HEK293 (cell line): ENCODE measurements around the gene GATAD2A.

ENCODE experiments used
- CTCF ChIA-PET: fragments of 350-600 bp; formaldehyde crosslinking; extraction: SDS; loops from one replicate; lab custom pipeline; 2021; ENCODE audit warnings: antibody characterized with exemption; lab: Yijun Ruan, JAX
- POLR2A ChIA-PET: fragments of 300-600 bp; formaldehyde crosslinking; extraction: SDS; loops from one replicate; lab custom pipeline; 2020; ENCODE audit warnings: antibody characterized with exemption, inconsistent platforms; lab: Yijun Ruan, JAX
- H3K27ac ChIP-seq: fragments of 200-500 bp; sonication (Bioruptor generic); 2 replicates; pipeline ENCODE4 v1.5.1; 2014; ENCODE audit warnings: low read depth, low read length, control low read depth, inconsistent platforms; ENCODE audit errors: extremely low read depth
- H3K36me3 ChIP-seq, 2 experiments: fragments of 200-500 bp in 1 of 2; sonication (Bioruptor generic) in 1 of 2; 1 replicate in 1 of 2; 2 replicates in 1 of 2; pipeline ENCODE4 v1.5.1; 2014 to 2017; ENCODE audit warnings: inconsistent platforms in 2 of 2, low read length in 2 of 2; ENCODE audit not compliant: control insufficient read depth in 2 of 2, insufficient read depth in 1 of 2
- H3K4me1 ChIP-seq: fragments of 200-500 bp; sonication (Bioruptor generic); 2 replicates; pipeline ENCODE4 v1.5.1; 2014; ENCODE audit warnings: mild to moderate bottlenecking, low read length, inconsistent platforms; ENCODE audit not compliant: control insufficient read depth, insufficient read depth
- H3K4me3 ChIP-seq: 2 replicates; pipeline ENCODE4 v1.5.1; 2011; ENCODE audit warnings: low read depth, mild to moderate bottlenecking, control low read depth, low read length, moderate library complexity
- H3K9me3 ChIP-seq: fragments of 200-500 bp; sonication (Bioruptor generic); 2 replicates; pipeline ENCODE4 v1.5.1; 2014; ENCODE audit warnings: low read depth, low read length, inconsistent platforms; ENCODE audit not compliant: control insufficient read depth, insufficient read depth
- MZF1 ChIP-seq: fragments of 450-650 bp; formaldehyde crosslinking; IDR thresholded peaks from 2 replicates; pipeline ENCODE4 v1.5.1; 2017; ENCODE audit warnings: missing biosample characterization, missing genetic modification characterization, borderline replicate concordance
- SETDB1 ChIP-seq: IDR thresholded peaks from one replicate; pipeline ENCODE4 v1.6.1; 2017; ENCODE audit warnings: mild to moderate bottlenecking, low read length, moderate library complexity, mixed read lengths; ENCODE audit not compliant: insufficient read length
- ZFP41 ChIP-seq: fragments of 450-650 bp; formaldehyde crosslinking; IDR thresholded peaks from 2 replicates; pipeline ENCODE4 v1.5.1; 2016; ENCODE audit warnings: missing biosample characterization, missing genetic modification characterization, borderline replicate concordance
- ZNF146 ChIP-seq: fragments of 450-650 bp; formaldehyde crosslinking; IDR thresholded peaks from 2 replicates; pipeline ENCODE4 v1.5.1; 2016; ENCODE audit warnings: missing biosample characterization, missing genetic modification characterization
- ZNF184 ChIP-seq: fragments of 450-650 bp; IDR thresholded peaks from 2 replicates; pipeline ENCODE4 v1.5.1; 2018; ENCODE audit warnings: missing biosample characterization, mild to moderate bottlenecking, missing genetic modification characterization
- ZNF239 ChIP-seq: fragments of 450-650 bp; formaldehyde crosslinking; IDR thresholded peaks from 2 replicates; pipeline ENCODE4 v1.5.1; 2016; ENCODE audit warnings: missing biosample characterization, missing genetic modification characterization
- ZNF391 ChIP-seq: fragments of 450-650 bp; formaldehyde crosslinking; IDR thresholded peaks from 2 replicates; pipeline ENCODE4 v1.5.1; 2016; ENCODE audit warnings: low read depth, missing biosample characterization, missing genetic modification characterization, borderline replicate concordance
- ZNF394 ChIP-seq: fragments of 450-650 bp; formaldehyde crosslinking; IDR thresholded peaks from 2 replicates; pipeline ENCODE4 v1.5.1; 2016; ENCODE audit warnings: missing biosample characterization, missing genetic modification characterization, mild to moderate bottlenecking, moderate library complexity, borderline replicate concordance
- ZNF473 ChIP-seq: fragments of 450-650 bp; formaldehyde crosslinking; IDR thresholded peaks from 2 replicates; pipeline ENCODE4 v1.5.1; 2017; ENCODE audit warnings: missing biosample characterization, missing genetic modification characterization
- ZNF549 ChIP-seq: fragments of 450-650 bp; IDR thresholded peaks from 2 replicates; pipeline ENCODE4 v1.5.1; 2018; ENCODE audit warnings: missing biosample characterization, missing genetic modification characterization, mild to moderate bottlenecking, inconsistent platforms, moderate library complexity
- ZNF558 ChIP-seq: fragments of 450-650 bp; formaldehyde crosslinking; IDR thresholded peaks from 2 replicates; pipeline ENCODE4 v1.5.1; 2016; ENCODE audit warnings: missing biosample characterization, missing genetic modification characterization
- ZNF610 ChIP-seq: fragments of 450-650 bp; formaldehyde crosslinking; IDR thresholded peaks from 2 replicates; pipeline ENCODE4 v1.5.1; 2016; ENCODE audit warnings: missing biosample characterization, missing genetic modification characterization, borderline replicate concordance
- ZNF785 ChIP-seq: fragments of 450-650 bp; formaldehyde crosslinking; IDR thresholded peaks from 2 replicates; pipeline ENCODE4 v1.5.1; 2016; ENCODE audit warnings: missing biosample characterization, missing genetic modification characterization
- TF ChIP-seq, protein P1 (sequence below): fragments of 450-650 bp; formaldehyde crosslinking; IDR thresholded peaks from 2 replicates; pipeline ENCODE4 v1.5.1; 2016; ENCODE audit warnings: missing biosample characterization, missing genetic modification characterization, borderline replicate concordance
- TF ChIP-seq, protein P2 (sequence below): fragments of 450-650 bp; formaldehyde crosslinking; IDR thresholded peaks from 2 replicates; pipeline ENCODE4 v1.5.1; 2016; ENCODE audit warnings: missing biosample characterization, missing genetic modification characterization
- TF ChIP-seq, protein P3 (sequence below): fragments of 450-650 bp; formaldehyde crosslinking; IDR thresholded peaks from 2 replicates; pipeline ENCODE4; 2016; ENCODE audit warnings: missing biosample characterization, missing genetic modification characterization
- TF ChIP-seq, protein P4 (sequence below): fragments of 450-650 bp; formaldehyde crosslinking; IDR thresholded peaks from 2 replicates; pipeline ENCODE4 v1.5.1; 2016; ENCODE audit warnings: missing biosample characterization, missing genetic modification characterization
- TF ChIP-seq, protein P5 (sequence below): fragments of 450-650 bp; formaldehyde crosslinking; IDR thresholded peaks from 2 replicates; pipeline ENCODE4 v1.5.1; 2016; ENCODE audit warnings: missing biosample characterization, missing genetic modification characterization

GATAD2A gene

DNA sequence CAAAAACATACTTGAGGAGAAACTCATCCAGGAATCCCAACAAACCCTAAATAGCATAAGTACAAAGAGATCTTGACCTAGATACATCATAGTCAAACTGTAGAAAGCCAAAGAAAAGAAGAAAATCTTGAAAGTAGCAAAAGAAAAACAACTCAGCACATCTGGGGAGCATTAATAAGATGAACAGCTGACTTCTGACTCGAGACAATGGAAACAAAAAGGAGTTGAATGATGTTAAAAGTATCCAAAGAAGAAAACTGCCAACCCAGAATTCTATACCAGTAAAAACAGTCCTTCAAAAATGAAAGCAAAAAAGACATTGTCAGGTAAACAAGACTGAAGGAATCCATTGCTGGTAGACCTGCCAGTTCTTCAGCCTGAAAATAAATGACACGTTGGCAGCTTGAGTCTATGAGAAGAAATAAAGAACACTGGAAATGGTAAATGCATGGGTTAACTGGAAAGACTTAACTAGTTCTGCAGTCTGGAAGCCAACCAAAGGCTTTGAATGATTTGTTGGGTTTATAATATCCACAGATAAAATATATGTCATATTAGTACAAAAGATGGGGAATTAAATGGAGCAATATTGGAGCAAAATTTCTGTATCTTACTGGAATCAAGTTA, 63.1 kb downstream of the GATAD2A start (continued):
- TF ChIP-seq ZNF184 (tag by site-specific recombination), result peak; percentile 66; the same call in 1 of the 2 replicates
- peak; percentile 71 for TF ChIP-seq ZNF558 (tag by site-specific recombination)
- peak; percentile 47; the same call in 1 of the 2 replicates for TF ChIP-seq MZF1 (tag by site-specific recombination)
- TF ChIP-seq, protein P1, sequence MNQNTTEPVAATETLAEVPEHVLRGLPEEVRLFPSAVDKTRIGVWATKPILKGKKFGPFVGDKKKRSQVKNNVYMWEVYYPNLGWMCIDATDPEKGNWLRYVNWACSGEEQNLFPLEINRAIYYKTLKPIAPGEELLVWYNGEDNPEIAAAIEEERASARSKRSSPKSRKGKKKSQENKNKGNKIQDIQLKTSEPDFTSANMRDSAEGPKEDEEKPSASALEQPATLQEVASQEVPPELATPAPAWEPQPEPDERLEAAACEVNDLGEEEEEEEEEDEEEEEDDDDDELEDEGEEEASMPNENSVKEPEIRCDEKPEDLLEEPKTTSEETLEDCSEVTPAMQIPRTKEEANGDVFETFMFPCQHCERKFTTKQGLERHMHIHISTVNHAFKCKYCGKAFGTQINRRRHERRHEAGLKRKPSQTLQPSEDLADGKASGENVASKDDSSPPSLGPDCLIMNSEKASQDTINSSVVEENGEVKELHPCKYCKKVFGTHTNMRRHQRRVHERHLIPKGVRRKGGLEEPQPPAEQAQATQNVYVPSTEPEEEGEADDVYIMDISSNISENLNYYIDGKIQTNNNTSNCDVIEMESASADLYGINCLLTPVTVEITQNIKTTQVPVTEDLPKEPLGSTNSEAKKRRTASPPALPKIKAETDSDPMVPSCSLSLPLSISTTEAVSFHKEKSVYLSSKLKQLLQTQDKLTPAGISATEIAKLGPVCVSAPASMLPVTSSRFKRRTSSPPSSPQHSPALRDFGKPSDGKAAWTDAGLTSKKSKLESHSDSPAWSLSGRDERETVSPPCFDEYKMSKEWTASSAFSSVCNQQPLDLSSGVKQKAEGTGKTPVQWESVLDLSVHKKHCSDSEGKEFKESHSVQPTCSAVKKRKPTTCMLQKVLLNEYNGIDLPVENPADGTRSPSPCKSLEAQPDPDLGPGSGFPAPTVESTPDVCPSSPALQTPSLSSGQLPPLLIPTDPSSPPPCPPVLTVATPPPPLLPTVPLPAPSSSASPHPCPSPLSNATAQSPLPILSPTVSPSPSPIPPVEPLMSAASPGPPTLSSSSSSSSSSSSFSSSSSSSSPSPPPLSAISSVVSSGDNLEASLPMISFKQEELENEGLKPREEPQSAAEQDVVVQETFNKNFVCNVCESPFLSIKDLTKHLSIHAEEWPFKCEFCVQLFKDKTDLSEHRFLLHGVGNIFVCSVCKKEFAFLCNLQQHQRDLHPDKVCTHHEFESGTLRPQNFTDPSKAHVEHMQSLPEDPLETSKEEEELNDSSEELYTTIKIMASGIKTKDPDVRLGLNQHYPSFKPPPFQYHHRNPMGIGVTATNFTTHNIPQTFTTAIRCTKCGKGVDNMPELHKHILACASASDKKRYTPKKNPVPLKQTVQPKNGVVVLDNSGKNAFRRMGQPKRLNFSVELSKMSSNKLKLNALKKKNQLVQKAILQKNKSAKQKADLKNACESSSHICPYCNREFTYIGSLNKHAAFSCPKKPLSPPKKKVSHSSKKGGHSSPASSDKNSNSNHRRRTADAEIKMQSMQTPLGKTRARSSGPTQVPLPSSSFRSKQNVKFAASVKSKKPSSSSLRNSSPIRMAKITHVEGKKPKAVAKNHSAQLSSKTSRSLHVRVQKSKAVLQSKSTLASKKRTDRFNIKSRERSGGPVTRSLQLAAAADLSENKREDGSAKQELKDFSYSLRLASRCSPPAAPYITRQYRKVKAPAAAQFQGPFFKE (tag by site-specific recombination), result no peak
- TF ChIP-seq ZNF610 (tag by site-specific recombination), result peak; percentile 62; the same call in 1 of the 2 replicates
- TF ChIP-seq SETDB1, result peak; percentile 99
- no peak for TF ChIP-seq ZFP41 (tag by site-specific recombination)
- TF ChIP-seq ZNF239 (tag by site-specific recombination), result 0 out of 2 replicates have a peak, but pooled peaks have one; percentile 31
- TF ChIP-seq, protein P2, sequence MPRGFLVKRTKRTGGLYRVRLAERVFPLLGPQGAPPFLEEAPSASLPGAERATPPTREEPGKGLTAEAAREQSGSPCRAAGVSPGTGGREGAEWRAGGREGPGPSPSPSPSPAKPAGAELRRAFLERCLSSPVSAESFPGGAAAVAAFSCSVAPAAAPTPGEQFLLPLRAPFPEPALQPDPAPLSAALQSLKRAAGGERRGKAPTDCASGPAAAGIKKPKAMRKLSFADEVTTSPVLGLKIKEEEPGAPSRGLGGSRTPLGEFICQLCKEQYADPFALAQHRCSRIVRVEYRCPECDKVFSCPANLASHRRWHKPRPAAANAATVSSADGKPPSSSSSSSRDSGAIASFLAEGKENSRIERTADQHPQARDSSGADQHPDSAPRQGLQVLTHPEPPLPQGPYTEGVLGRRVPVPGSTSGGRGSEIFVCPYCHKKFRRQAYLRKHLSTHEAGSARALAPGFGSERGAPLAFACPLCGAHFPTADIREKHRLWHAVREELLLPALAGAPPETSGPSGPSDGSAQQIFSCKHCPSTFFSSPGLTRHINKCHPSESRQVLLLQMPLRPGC (tag by site-specific recombination), result no peak
- peak; percentile 29; the same call in 1 of the 2 replicates for TF ChIP-seq ZNF391 (tag by site-specific recombination)
- TF ChIP-seq, all 188 proteins: peak for 13

DNA sequence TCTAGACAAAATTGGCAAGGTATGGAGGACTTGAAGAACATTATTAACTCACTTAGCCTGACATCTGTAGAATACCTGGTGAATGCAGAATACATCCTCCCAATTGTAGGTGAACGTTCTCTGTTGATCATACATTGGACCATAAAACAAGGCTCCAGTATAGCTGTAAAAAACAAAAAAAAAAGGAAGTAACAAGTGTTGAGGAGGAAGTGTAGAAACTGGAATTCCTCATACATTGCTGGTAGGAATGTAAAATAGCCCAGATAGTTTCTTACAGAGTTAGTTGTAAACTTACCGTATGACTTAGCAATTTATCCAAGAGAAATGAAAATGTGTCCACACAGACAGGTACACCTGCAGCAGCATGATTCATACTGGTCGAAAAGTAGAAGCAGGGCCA, 65.1 kb downstream of the GATAD2A start:
- Histone ChIP-seq H3K4me3 (no peak overlapping the region), H3K27ac (no peak overlapping the region), H3K9me3 (no peaks in the 10 kb centered on the region)
- CTCF ChIA-PET, result interaction anchor here (0.7 to 1.1 kb wide), 3 partner anchors 23 to 104 kb away, joined by 3 to 4 read pairs (median 4); no protein-coding TSS in a partner anchor
- POLR2A ChIA-PET, result no interaction called here
- TF ChIP-seq ZNF549 (tag by site-specific recombination), result no peak
- TF ChIP-seq, protein P3, sequence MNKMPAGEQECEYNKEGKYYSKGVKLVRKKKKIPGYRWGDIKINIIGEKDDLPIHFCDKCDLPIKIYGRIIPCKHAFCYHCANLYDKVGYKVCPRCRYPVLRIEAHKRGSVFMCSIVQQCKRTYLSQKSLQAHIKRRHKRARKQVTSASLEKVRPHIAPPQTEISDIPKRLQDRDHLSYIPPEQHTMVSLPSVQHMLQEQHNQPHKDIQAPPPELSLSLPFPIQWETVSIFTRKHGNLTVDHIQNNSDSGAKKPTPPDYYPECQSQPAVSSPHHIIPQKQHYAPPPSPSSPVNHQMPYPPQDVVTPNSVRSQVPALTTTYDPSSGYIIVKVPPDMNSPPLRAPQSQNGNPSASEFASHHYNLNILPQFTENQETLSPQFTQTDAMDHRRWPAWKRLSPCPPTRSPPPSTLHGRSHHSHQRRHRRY, result no peak
- TF ChIP-seq, protein P4, sequence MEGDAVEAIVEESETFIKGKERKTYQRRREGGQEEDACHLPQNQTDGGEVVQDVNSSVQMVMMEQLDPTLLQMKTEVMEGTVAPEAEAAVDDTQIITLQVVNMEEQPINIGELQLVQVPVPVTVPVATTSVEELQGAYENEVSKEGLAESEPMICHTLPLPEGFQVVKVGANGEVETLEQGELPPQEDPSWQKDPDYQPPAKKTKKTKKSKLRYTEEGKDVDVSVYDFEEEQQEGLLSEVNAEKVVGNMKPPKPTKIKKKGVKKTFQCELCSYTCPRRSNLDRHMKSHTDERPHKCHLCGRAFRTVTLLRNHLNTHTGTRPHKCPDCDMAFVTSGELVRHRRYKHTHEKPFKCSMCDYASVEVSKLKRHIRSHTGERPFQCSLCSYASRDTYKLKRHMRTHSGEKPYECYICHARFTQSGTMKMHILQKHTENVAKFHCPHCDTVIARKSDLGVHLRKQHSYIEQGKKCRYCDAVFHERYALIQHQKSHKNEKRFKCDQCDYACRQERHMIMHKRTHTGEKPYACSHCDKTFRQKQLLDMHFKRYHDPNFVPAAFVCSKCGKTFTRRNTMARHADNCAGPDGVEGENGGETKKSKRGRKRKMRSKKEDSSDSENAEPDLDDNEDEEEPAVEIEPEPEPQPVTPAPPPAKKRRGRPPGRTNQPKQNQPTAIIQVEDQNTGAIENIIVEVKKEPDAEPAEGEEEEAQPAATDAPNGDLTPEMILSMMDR, result no peak
- TF ChIP-seq, protein P5, sequence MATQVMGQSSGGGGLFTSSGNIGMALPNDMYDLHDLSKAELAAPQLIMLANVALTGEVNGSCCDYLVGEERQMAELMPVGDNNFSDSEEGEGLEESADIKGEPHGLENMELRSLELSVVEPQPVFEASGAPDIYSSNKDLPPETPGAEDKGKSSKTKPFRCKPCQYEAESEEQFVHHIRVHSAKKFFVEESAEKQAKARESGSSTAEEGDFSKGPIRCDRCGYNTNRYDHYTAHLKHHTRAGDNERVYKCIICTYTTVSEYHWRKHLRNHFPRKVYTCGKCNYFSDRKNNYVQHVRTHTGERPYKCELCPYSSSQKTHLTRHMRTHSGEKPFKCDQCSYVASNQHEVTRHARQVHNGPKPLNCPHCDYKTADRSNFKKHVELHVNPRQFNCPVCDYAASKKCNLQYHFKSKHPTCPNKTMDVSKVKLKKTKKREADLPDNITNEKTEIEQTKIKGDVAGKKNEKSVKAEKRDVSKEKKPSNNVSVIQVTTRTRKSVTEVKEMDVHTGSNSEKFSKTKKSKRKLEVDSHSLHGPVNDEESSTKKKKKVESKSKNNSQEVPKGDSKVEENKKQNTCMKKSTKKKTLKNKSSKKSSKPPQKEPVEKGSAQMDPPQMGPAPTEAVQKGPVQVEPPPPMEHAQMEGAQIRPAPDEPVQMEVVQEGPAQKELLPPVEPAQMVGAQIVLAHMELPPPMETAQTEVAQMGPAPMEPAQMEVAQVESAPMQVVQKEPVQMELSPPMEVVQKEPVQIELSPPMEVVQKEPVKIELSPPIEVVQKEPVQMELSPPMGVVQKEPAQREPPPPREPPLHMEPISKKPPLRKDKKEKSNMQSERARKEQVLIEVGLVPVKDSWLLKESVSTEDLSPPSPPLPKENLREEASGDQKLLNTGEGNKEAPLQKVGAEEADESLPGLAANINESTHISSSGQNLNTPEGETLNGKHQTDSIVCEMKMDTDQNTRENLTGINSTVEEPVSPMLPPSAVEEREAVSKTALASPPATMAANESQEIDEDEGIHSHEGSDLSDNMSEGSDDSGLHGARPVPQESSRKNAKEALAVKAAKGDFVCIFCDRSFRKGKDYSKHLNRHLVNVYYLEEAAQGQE (tag by site-specific recombination), result no peak
- TF ChIP-seq ZNF785 (tag by site-specific recombination), result no peak
- no peak for TF ChIP-seq ZNF473 (tag by site-specific recombination)
- no peak for TF ChIP-seq ZNF394
- no peak for TF ChIP-seq ZNF146 (tag by site-specific recombination)
- TF ChIP-seq, all 188 proteins: peak for 0
- peaks cover 0 to 53% of the 10 kb centered on the region in 2 experiments; a peak in 1 of 3 replicates for H3K36me3 ChIP-seq
- no peaks in the 10 kb centered on the region for H3K4me1 ChIP-seq
